K562 (cell line): ENCODE results near the gene CDRT4. TPM values are rescaled to one million over a fixed set of nuclear protein-coding genes. Genes with fewer than 3 reads are reported as not detected.

ENCODE experiments used
- ATAC-seq: fragments of 200-7000 bp; cut with Tn5 transposase; 3 replicates; pipeline ENCODE4 v1.9.1; 2020; ENCODE audit warnings: moderate library complexity
- BruUV-seq: library from RNA; stranded (reverse); fragments of 400-500 nt; replicated peaks from 2 replicates; lab custom pipeline; 2021; lab: Mats Ljungman, UMichigan
- CTCF ChIA-PET: fragments of 300-600 bp; formaldehyde crosslinking; extraction: SDS; loops from one replicate; lab custom pipeline; 2021; ENCODE audit warnings: low intra/inter-chr PET ratio; lab: Yijun Ruan, JAX
- POLR2A ChIA-PET: fragments of 300-600, 350-650 bp; sonication (Branson Sonifier 250); formaldehyde crosslinking; extraction: SDS; loops from one replicate; lab custom pipeline; 2021; ENCODE audit warnings: antibody characterized with exemption, inconsistent platforms; lab: Yijun Ruan, JAX
- DNase-seq, 4 experiments: peaks; one replicate each; pipeline versions ENCODE4 v3.0.0 to v3.0.0-alpha.2; 2011 to 2018; ENCODE audit warnings: low spot score in 3 of 4, mixed read lengths in 3 of 4; ENCODE audit errors: extremely low read depth in 1 of 4
- FAIRE-seq: peaks from 2 replicates; lab custom pipeline; 2011; peaks lifted over from hg19 to GRCh38; lab: Jason Lieb, UNC
- H2AFZ ChIP-seq: 2 replicates; pipeline ENCODE4 v1.6.0; 2011; ENCODE audit warnings: low read depth, low read length, control low read depth, inconsistent platforms
- H3K27ac ChIP-seq: fragments of 200-600 bp; 3 replicates; pipeline ENCODE4 v1.8.0; 2011; ENCODE audit warnings: low read depth, mild to moderate bottlenecking, control low read depth, inconsistent platforms, low read length, moderate library complexity, mixed read lengths; ENCODE audit errors: extremely low read depth
- H3K27me3 ChIP-seq, 2 experiments: fragments of 300-600 bp in 1 of 2; 2 replicates in 1 of 2; 3 replicates in 1 of 2; pipeline versions ENCODE4 v1.6.0 to v1.8.0; 2011; ENCODE audit warnings: inconsistent platforms in 2 of 2, low read length in 2 of 2, mild to moderate bottlenecking in 1 of 2, mixed read lengths in 1 of 2, moderate library complexity in 1 of 2; ENCODE audit not compliant: control insufficient read depth in 2 of 2, insufficient read depth in 2 of 2
- H3K36me3 ChIP-seq: fragments of 300-600 bp; 3 replicates; pipeline ENCODE4 v1.8.0; 2011; ENCODE audit warnings: mild to moderate bottlenecking, low read length, inconsistent platforms; ENCODE audit not compliant: control insufficient read depth, insufficient read depth
- H3K4me1 ChIP-seq, 2 experiments: fragments of 200-600 bp in 1 of 2; replicated peaks in 1 of 2; 2 replicates in 1 of 2; 3 replicates in 1 of 2; pipeline versions ENCODE4 v1.5.1 to v1.8.0; 2011; ENCODE audit warnings: inconsistent platforms in 2 of 2, low read length in 2 of 2, mild to moderate bottlenecking in 1 of 2, mixed read lengths in 1 of 2, moderate library complexity in 1 of 2; ENCODE audit not compliant: control insufficient read depth in 2 of 2, insufficient read depth in 2 of 2
- H3K4me2 ChIP-seq: 2 replicates; pipeline ENCODE4 v1.6.1; 2011; ENCODE audit warnings: low read length, control low read depth, inconsistent platforms, mixed read lengths; ENCODE audit not compliant: insufficient read depth
- H3K4me3 ChIP-seq: fragments of 200-600 bp; sonication (generic), shearing (Covaris generic); 2 replicates; pipeline ENCODE4 v1.5.1; 2016; ENCODE audit warnings: control low read depth, inconsistent platforms
- H3K79me2 ChIP-seq: fragments of 200-600 bp; 3 replicates; pipeline ENCODE4 v1.8.0; 2011; ENCODE audit warnings: low read length, inconsistent platforms; ENCODE audit not compliant: control insufficient read depth, insufficient read depth
- H3K9ac ChIP-seq, 2 experiments: 2 replicates each; pipeline versions ENCODE4 v1.6.0 to v1.6.1; 2011; ENCODE audit warnings: low read depth in 2 of 2, low read length in 2 of 2, control low read depth in 1 of 2, inconsistent platforms in 1 of 2, mild to moderate bottlenecking in 1 of 2, mixed read lengths in 1 of 2; ENCODE audit not compliant: insufficient read depth in 1 of 2
- H3K9me1 ChIP-seq: one replicate; pipeline ENCODE4 v1.6.0; 2011; ENCODE audit warnings: inconsistent platforms, mild to moderate bottlenecking, low read length, moderate library complexity; ENCODE audit not compliant: control insufficient read depth, insufficient read depth
- H3K9me3 ChIP-seq: replicated peaks from 2 replicates; pipeline ENCODE4 v1.5.1; 2011; ENCODE audit warnings: low read depth, low read length, inconsistent platforms; ENCODE audit not compliant: control insufficient read depth, insufficient read depth
- H4K20me1 ChIP-seq: replicated peaks from 2 replicates; pipeline ENCODE4 v1.6.1; 2011; ENCODE audit warnings: low read length, inconsistent platforms, mixed read lengths; ENCODE audit not compliant: control insufficient read depth, insufficient read depth
- ARID3A ChIP-seq: IDR thresholded peaks from 2 replicates; pipeline ENCODE4 v1.6.1; 2012; ENCODE audit warnings: low read depth, low read length, improper control_type of control experiment, borderline replicate concordance
- CBX3 ChIP-seq, 2 experiments: IDR thresholded peaks; 1 replicate in 1 of 2; 2 replicates in 1 of 2; pipeline ENCODE4 v1.6.1; 2012; ENCODE audit warnings: inconsistent platforms in 2 of 2, low read length in 2 of 2, borderline replicate concordance in 1 of 2, control low read depth in 1 of 2
- ELF2 ChIP-seq: fragments of 250-450 bp; sonication (Bioruptor Pico); IDR thresholded peaks from 2 replicates; pipeline ENCODE4 v1.5.0; 2021; ENCODE audit warnings: mild to moderate bottlenecking
- EP400 ChIP-seq: fragments of 450-650 bp; IDR thresholded peaks from 2 replicates; pipeline ENCODE4 v1.6.1; 2017; ENCODE audit warnings: antibody characterized with exemption, mild to moderate bottlenecking, moderate library complexity
- FOXK1 ChIP-seq: sonication (generic); formaldehyde crosslinking; IDR thresholded peaks from 2 replicates; pipeline ENCODE4 v1.8.0; 2022; ENCODE audit warnings: missing genetic modification reagents, mild to moderate bottlenecking, borderline replicate concordance
- GABPA ChIP-seq: fragments of 200-800 bp; sonication (Bioruptor generic); conservative IDR thresholded peaks from 2 replicates; pipeline ENCODE4 v1.6.1; 2016; ENCODE audit warnings: low read depth, missing genetic modification characterization, missing compliant biosample characterization
- GTF2A2 ChIP-seq: IDR thresholded peaks from 2 replicates; pipeline ENCODE4 v1.6.1; 2016; ENCODE audit warnings: mild to moderate bottlenecking, missing genetic modification characterization, missing compliant biosample characterization
- KAT2B ChIP-seq: IDR thresholded peaks from one replicate; pipeline ENCODE4 v1.6.1; 2012; ENCODE audit warnings: low read depth, mild to moderate bottlenecking, control low read depth, inconsistent platforms, low read length, moderate library complexity
- KLF13 ChIP-seq: fragments of 450-650 bp; IDR thresholded peaks from 2 replicates; pipeline ENCODE4 v1.6.1; 2016; ENCODE audit warnings: missing genetic modification characterization, low read depth, mild to moderate bottlenecking, missing compliant biosample characterization, moderate library complexity, borderline replicate concordance
- MBD1 ChIP-seq: fragments of 250-450 bp; sonication (Bioruptor Pico); IDR thresholded peaks from 2 replicates; pipeline ENCODE4 v1.8.0; 2022; ENCODE audit warnings: inconsistent platforms
- MED1 ChIP-seq: sonication (generic); formaldehyde crosslinking; IDR thresholded peaks from 2 replicates; pipeline ENCODE4 v1.8.1; 2023; ENCODE audit warnings: missing genetic modification reagents, borderline replicate concordance
- NFATC3 ChIP-seq: fragments of 450-650 bp; IDR thresholded peaks from 2 replicates; pipeline ENCODE4 v1.6.1; 2017; ENCODE audit warnings: mild to moderate bottlenecking
- RBM39 ChIP-seq: fragments of 200-400 bp; formaldehyde crosslinking; optimal IDR thresholded peaks from 2 replicates; pipeline ENCODE3; 2018; ENCODE audit warnings: low read depth, low read length
- SRSF1 ChIP-seq: fragments of 200-400 bp; formaldehyde crosslinking; IDR thresholded peaks from 2 replicates; pipeline ENCODE4 v1.6.1; 2017; ENCODE audit warnings: mild to moderate bottlenecking, low read depth, low read length, moderate library complexity
- ZNF24 ChIP-seq: fragments of 450-650 bp; IDR thresholded peaks from 2 replicates; pipeline ENCODE4 v1.6.1; 2016
- ZNF444 ChIP-seq: fragments of 250-450 bp; sonication (Bioruptor Pico); IDR thresholded peaks from 2 replicates; pipeline ENCODE4 v1.4.0; 2020; ENCODE audit warnings: mild to moderate bottlenecking, moderate library complexity
- ZNF695 ChIP-seq: fragments of 450-650 bp; formaldehyde crosslinking; IDR thresholded peaks from 2 replicates; pipeline ENCODE4 v1.4.0; 2020; ENCODE audit warnings: mild to moderate bottlenecking, moderate library complexity
- ZNF696 ChIP-seq: fragments of 250-450 bp; sonication (Bioruptor Pico); conservative IDR thresholded peaks from 2 replicates; pipeline ENCODE4 v1.4.0; 2020; ENCODE audit warnings: mild to moderate bottlenecking, moderate library complexity
- ZNF79 ChIP-seq: fragments of 250-450 bp; sonication (Bioruptor Pico); IDR thresholded peaks from 2 replicates; pipeline ENCODE4 v1.4.0; 2020; ENCODE audit warnings: low read depth, mild to moderate bottlenecking, moderate library complexity
- WGBS: fragments of 100-300 bp; shearing (Covaris generic); methylation state at CpG from one replicate; pipeline ENCODE4 v1.1.6; 2016; ENCODE audit warnings: low coverage, mixed read lengths; ENCODE audit not compliant: insufficient coverage; ENCODE audit errors: missing lambda C conversion rate; 5-methylcytosine and 5-hydroxymethylcytosine counted together
- in situ Hi-C: fragments of 300-500 bp; cut with MboI; formaldehyde crosslinking; loops from 4 replicates; pipeline ENCODE4 v1.15.0; 2018; ENCODE audit warnings: inconsistent platforms, mixed read lengths
- intact Hi-C: fragments of 100-400 bp; cut with micrococcal nuclease; formaldehyde crosslinking; loops from 2 replicates; pipeline ENCODE4 v1.14.2; 2022
- polyA plus RNA-seq, 8 experiments: library from polyadenylated mRNA; depleted of rRNA in 4 of 8; stranded (reverse) in 5 of 8; unstranded in 3 of 8; fragments of >200 nt; fragmentation: Nextera tagmentation in 2 of 8; fragmentation: Illumina TruSeq in 1 of 8; extraction: Ambion mirVana in 2 of 8; extraction: Trizol in 1 of 8; gene quantifications; 2 replicates each; pipeline versions ENCODE4 v1.2.1 to v1.2.3, GENCODE V29; 2011 to 2014; ENCODE audit warnings: inconsistent platforms in 1 of 8, missing spikeins in 1 of 8
- total RNA-seq, 7 experiments: library from RNA; depleted of rRNA in 6 of 7; stranded (reverse); fragments of >200 nt in 6 of 7; fragmentation: Illumina TruSeq in 2 of 7; extraction: Trizol in 2 of 7; gene quantifications; 2 replicates each; pipeline versions ENCODE4 v1.2.1 to v1.2.3, GENCODE V29; 2011 to 2021; ENCODE audit warnings: low replicate concordance in 1 of 7

CDRT4 gene
- total and polyA plus RNA-seq, 9 of the 15 experiments (the other 6 are each of a cell fraction or from before 2014, with no cell fraction given): 1.7 to 6.4 (median 3.5) TPM

GRCh38 chr17:15508466-15508865, 41.0 kb upstream of the CDRT4 start:
- Histone ChIP-seq H3K9me3 (no peaks in the 10 kb centered on the region), H3K36me3 (0 out of 3 replicates have a peak, but pooled peaks cover 2% of the 10 kb centered on the region), H3K79me2 (no peaks in the 10 kb centered on the region), H3K4me3 (no peak overlapping the region), H3K4me1 (no peaks in the 10 kb centered on the region), H3K9ac (no peak overlapping the region), H3K27ac (no peak overlapping the region), H4K20me1 (no peaks in the 10 kb centered on the region), H3K27me3 (no peaks in the 10 kb centered on the region), H2AFZ (no peak overlapping the region), H3K4me2 (no peak overlapping the region), H3K9me1 (no peaks in the 10 kb centered on the region)
- in situ Hi-C loops: no loop called here
- ChIA-PET POLR2A (no interaction called here), CTCF (no interaction called here)
- TF ChIP-seq SRSF1 (no peak), ZNF79 (no peak), NFATC3 (no peak), ELF2 (CRISPR knock-in tag) (no peak), ARID3A (no peak), MBD1 (CRISPR knock-in tag) (no peak), KLF13 (tag) (no peak), KAT2B (no peak), GABPA (tag) (no peak), RBM39 (no peak), MED1 (CRISPR knock-in tag) (no peak), ZNF24 (no peak), EP400 (no peak), GTF2A2 (no peak), ZNF695 (CRISPR knock-in tag) (no peak), ZNF696 (CRISPR knock-in tag) (no peak), FOXK1 (CRISPR knock-in tag) (no peak), ZNF444 (no peak), CBX3 (IDR thresholded peaks at IDR 0.05; ENCODE audit: borderline replicate concordance in 1 of 2, low read length in 2 of 2) (no peak)
- FAIRE-seq (no peak), DNase-seq (no peak), ATAC-seq (no peak)
- BruUV-seq: no TSS peak
- intact Hi-C loops: no loop called here
- WGBS: 58% methylated on average over 7 of the region's 7 CpGs
